ENCODE measurements around the gene TMEM145. TPM values are rescaled to one million over a fixed set of nuclear protein-coding genes. Genes with fewer than 3 reads are reported as not detected.

TMEM145 gene
- total RNA-seq, 1 donor, result not detected

- H3K4me3 ChIP-seq (ENCODE audit: low read depth, low read length), result peak overlapping the region; percentile 76
- DNase-seq (ENCODE audit: low read depth), result peak; percentile 68
- TF ChIP-seq, protein P1, sequence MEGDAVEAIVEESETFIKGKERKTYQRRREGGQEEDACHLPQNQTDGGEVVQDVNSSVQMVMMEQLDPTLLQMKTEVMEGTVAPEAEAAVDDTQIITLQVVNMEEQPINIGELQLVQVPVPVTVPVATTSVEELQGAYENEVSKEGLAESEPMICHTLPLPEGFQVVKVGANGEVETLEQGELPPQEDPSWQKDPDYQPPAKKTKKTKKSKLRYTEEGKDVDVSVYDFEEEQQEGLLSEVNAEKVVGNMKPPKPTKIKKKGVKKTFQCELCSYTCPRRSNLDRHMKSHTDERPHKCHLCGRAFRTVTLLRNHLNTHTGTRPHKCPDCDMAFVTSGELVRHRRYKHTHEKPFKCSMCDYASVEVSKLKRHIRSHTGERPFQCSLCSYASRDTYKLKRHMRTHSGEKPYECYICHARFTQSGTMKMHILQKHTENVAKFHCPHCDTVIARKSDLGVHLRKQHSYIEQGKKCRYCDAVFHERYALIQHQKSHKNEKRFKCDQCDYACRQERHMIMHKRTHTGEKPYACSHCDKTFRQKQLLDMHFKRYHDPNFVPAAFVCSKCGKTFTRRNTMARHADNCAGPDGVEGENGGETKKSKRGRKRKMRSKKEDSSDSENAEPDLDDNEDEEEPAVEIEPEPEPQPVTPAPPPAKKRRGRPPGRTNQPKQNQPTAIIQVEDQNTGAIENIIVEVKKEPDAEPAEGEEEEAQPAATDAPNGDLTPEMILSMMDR (IDR thresholded peaks at IDR 0.05; ENCODE audit: insufficient read depth, low read length), result no peak
Observed at GRCh38 chr19:42281827-42282762, 31.0 kb upstream of the TMEM145 start.

DNA sequence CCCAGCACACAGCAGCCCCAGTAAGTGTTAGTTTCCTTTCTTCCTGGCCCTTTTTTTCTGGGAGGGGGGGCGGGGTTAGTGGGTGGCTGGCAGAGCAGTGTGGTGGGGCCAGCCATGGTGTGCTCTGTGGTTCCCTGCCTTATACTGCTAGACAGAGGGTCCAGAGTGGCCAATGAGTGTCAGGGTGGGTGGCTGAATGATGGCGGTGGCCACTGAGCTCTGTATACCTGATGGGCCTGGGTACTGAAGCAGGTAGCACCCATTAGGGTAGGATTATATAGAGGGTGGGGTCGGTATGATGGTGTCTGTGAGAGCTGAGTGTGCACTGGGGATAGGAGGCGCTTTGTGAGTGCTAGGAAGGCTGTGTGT lies 30.3 kb upstream of the TMEM145 start:
- peak overlapping the region; percentile 57 for H3K4me3 ChIP-seq (ENCODE audit: low read depth, low read length)
- no peak for DNase-seq (ENCODE audit: low read depth)
- TF ChIP-seq, protein P1 (IDR thresholded peaks at IDR 0.05; ENCODE audit: insufficient read depth, low read length), result no peak

DNA sequence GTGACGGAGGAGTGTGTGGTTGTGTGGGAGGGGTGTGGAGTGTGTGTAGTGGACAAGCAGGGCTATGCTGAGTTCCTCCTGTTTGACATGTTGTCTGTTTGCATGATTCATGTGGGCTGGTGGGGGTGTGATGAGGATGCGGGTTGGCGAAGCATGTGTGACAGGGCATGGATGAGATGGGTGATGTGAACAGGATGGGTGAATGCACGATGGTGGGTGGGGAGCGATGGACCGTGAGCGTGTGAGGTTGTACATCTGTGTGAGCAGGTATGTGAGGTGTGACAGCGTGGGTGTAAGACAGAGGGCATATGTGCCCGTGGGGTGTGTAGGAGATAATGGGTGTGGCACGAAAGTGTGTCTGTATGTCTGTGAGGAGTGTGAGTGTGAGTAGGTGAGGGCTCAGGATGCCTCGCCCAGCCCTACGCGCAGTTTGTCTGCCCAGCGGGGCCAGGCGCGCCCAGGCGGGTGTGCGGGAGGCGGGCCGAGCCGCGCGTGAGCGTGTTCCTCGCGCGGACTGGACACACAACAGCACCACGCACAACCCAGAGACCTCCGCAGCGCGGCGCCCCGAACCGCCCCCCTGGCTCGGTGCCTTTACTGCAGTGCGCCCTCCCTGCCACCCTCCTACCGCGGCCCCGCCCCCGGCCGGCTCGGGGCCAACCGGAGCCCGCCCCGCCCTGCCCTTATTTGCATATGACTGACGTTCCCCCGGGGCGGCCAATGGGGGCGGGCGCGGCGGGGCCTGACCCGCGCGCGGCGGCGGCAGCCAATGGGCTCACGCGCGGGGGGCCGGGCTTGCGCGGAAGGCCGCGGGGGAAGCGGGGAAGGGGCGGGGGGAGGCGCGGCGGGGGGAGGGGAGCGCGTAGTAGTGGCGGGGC lies 29.7 kb upstream of the TMEM145 start:
- peak overlapping the region; percentile 57 for H3K4me3 ChIP-seq (ENCODE audit: low read depth, low read length)
- peak; percentile 88 for DNase-seq (ENCODE audit: low read depth)
- TF ChIP-seq, protein P1 (IDR thresholded peaks at IDR 0.05; ENCODE audit: insufficient read depth, low read length), result no peak

GRCh38 chr19:42284066-42284501 lies 29.0 kb upstream of the TMEM145 start:
- peak; percentile 74 for DNase-seq (ENCODE audit: low read depth)
- H3K4me3 ChIP-seq (ENCODE audit: low read depth, low read length), result peak overlapping the region; percentile 84
- TF ChIP-seq, protein P1 (IDR thresholded peaks at IDR 0.05; ENCODE audit: insufficient read depth, low read length), result no peak

DNA sequence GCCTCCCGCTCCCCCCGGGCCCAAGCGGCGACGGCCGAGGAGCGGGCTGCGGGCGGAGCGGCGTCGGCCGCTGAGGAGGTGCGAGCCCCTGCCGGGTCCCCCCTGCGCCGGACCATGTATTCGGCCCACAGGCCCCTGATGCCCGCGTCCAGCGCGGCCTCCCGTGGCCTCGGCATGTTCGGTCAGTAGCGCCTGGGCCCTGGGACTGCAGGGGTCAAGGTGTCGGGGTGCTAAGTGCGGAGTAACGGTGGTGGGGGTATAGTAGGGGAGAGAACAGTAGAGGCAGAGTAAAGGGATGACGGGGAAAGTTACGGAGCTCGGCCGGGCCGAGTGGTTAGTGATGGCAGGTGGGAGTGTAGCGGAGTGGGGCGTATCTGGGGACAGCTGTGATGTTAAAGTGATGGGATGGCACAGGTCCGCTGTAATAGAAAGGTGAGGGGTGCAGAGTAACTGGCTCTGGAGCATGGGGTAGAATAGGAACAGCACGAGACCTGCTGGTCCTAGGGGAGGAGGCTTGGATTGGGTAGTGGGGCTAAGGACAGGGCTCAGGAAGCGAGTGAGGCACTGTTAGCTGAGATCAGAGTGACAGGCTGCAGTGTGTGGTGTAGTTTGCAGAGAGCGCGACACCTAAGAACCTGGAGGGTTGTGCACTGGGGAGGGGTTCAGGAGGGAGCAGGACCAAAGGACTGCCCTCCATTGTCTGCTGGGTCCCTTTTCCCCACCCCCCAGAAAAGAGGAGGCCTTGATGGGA lies 28.3 kb upstream of the TMEM145 start:
- TF ChIP-seq, protein P1 (IDR thresholded peaks at IDR 0.05; ENCODE audit: insufficient read depth, low read length), result no peak
- no peak for DNase-seq (ENCODE audit: low read depth)
- peak overlapping the region; percentile 84 for H3K4me3 ChIP-seq (ENCODE audit: low read depth, low read length)

GRCh38 chr19:42285541-42285941 lies 27.6 kb upstream of the TMEM145 start:
- TF ChIP-seq, protein P1 (IDR thresholded peaks at IDR 0.05; ENCODE audit: insufficient read depth, low read length), result no peak
- H3K4me3 ChIP-seq (ENCODE audit: low read depth, low read length), result peak overlapping the region; percentile 84
- no peak for DNase-seq (ENCODE audit: low read depth)
